Stimulated activated CD4-positive, alpha-beta T cell treated with anti-CD3 and anti-CD28 coated beads, TNF-alpha, amount 100 ng/mL, for 4 hours (primary cell): ENCODE measurements around the gene SLC22A16.
"Not testable (repeated sequence)": the region's sequence is repeated elsewhere in the genome, so short reads cannot be mapped to it uniquely, and the experiment has no call there.

ENCODE experiments used
- DNase-seq, 3 experiments: peaks; one replicate each; pipeline ENCODE4 v3.0.0-alpha.2; 2020; ENCODE audit warnings: low read depth in 3 of 3

The SLC22A16 gene, protein sequence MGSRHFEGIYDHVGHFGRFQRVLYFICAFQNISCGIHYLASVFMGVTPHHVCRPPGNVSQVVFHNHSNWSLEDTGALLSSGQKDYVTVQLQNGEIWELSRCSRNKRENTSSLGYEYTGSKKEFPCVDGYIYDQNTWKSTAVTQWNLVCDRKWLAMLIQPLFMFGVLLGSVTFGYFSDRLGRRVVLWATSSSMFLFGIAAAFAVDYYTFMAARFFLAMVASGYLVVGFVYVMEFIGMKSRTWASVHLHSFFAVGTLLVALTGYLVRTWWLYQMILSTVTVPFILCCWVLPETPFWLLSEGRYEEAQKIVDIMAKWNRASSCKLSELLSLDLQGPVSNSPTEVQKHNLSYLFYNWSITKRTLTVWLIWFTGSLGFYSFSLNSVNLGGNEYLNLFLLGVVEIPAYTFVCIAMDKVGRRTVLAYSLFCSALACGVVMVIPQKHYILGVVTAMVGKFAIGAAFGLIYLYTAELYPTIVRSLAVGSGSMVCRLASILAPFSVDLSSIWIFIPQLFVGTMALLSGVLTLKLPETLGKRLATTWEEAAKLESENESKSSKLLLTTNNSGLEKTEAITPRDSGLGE

DNA sequence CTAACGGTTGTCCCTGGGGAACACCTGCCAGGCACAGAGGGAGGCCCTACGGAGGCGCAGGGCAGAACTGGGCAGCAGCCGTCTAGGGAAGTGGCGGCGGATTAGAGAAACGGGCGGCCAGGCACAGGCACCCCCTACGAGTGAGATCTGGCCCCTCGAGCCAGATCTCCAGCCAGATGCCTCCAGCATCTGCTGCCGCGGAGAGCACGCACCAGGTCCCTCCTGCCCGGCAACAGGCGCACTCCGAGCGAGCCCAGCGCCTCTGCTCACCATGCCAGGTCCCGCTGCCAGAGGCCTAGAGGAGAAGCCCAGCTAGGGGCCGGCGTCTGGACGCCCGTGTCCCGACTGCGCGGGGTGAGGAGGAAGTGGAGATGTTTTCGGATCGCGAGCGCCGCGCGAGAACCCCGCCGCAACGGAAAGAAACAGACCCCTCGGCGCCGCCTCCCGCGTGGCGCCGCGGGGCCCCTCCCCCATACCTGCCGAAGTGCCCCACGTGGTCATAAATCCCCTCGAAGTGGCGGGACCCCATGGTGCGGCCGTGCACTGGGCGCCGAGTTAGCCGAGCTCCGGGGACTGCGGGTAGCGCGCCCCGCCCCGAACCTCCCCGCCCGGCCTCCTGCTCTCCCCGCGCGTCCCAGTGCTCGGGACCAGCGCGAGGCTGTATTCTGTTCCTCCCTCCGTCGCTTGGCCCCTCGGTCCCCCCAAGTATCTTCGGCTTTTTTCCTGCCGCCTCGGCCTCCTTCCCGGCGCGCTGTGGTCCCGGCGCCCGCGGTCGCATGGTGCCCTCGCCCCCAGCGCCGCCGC lies at the start of gene SLC22A16:
TSS of gene SLC22A16 (minus strand) at position 568 of the 804 bp plus-strand sequence. CDS start at position 529, 39 bp downstream.
- DNase-seq, result no peak

DNA sequence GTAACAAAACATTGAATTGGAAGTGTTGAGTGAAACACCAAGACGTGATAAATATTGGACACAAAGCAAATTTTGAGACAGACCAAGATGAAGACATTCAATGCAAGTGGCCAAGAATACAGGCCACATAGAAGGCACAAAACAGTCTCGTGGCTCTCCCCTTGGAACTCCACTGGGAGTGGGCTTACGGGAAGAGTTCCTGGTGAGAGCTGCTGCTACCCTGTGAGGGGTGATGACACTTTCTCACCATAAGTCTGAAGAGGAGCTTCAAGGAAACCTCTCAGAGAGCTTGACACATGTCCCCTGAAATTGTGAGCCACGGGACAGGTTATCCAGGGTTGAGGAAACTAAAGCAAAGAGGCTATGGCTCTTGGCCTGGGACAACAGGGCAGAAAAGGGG lies 48.6 kb upstream of the SLC22A16 start:
- no peak for DNase-seq

- DNase-seq, result no peak
These were observed 47.9 kb upstream of the SLC22A16 start for GRCh38 chr6:110524305-110524704.

DNA sequence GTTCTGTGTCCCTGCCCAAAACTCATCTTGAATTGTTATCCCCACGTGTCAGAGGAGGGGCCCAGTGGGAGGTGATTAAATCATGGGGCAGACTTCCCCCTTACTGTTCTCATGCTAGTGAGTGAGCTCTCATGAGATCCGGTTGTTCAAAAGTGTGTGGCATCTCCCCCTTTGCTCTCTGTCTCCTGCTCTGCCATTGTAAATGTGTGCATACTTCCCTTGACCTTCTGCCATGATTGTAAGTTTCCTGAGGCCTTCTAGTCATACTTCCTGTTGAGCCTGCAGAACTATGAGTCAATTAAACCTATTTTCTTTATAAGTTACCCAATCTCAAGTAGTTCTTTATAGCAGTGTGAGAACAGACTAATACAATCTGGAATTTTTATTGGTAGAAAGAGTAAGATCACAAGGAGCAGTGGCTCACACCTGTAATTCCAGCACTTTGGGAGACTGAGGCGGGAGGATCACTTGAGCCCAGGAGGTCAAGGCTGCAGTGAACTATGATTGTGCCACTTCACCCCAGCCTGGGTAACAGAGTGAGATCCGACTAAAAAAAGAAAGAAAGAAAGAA lies 47.1 kb upstream of the SLC22A16 start:
- no peak for DNase-seq

DNA sequence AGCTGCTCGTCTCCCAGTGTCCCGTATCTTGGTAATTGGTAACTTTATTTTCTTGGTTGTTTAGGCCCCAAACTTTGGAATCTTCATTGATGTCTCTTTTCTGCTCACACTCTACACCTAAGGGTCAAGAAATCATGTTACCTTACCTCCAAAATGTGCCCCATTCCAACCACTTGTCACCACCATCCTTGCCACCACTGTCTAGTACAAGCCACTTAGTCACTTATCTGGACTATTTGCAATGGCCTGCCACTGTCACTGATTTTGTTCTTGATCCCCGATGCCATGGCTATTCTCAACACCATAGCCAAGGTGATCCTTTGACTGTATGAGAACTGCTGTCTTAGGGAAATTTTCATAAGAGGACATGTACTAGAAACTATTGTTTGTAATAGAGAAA lies 46.0 kb upstream of the SLC22A16 start:
- no peak for DNase-seq

DNA sequence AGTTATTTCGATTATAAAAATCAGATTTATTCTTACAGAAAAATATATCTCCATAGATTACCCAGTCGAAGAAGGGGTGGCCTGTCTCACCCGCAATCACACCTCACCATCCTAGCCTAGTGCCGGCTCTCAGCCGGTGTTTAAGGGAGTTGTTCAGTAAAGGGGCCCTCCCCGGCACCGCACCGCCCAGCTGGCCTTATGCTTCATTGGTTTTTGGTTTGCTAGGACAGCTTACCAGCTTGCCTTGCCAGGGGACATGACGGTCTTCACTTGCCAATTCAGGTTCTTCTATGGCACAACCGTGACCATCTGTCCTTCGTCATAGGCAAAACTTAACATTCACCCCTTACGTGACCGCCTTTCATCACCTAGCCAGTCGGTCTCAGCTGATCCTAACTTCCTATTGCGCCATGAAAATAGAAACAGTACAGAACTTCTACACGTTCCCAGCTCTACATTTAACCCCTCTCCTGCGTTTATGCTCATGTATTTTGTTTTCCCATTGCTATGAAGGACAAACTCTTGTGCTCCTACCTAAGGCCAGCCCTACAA lies 44.7 kb upstream of the SLC22A16 start:
- DNase-seq, result no peak

DNA sequence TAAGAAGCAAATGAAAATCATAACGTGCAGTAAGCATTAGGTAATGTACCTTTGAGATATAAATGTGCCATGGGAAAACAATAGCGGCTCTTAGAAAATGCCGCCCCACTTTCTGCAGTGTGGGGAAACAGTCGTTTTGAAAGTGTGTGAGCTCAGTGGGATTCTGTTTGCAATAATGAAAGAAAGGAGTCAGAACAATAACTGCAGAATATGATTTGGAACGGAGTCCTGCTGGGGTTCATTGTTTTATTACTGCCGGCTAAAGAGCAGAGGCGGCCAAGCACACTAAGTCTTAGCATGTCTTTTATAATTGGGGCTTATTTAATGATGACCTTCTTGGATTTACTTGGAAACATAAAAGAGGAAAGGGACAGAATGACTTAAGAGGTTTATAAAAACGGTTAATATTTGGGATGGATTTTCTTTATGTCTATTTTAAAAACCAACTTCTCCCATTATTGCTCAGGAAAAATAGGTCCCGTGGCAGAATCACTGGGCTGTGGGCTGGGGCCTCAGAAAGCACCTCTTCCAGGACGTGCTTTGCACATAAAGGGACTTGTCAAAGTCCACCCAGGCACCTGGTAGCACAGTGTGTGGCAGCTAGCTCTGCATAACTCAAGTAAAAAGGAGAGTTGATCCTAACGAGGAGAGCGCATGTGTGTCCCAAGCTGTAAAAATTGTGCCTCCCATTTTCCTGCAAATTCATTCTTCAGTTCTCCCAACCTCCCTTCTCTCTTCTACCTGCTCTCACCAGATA lies 44.0 kb upstream of the SLC22A16 start:
- DNase-seq, result no peak

DNA sequence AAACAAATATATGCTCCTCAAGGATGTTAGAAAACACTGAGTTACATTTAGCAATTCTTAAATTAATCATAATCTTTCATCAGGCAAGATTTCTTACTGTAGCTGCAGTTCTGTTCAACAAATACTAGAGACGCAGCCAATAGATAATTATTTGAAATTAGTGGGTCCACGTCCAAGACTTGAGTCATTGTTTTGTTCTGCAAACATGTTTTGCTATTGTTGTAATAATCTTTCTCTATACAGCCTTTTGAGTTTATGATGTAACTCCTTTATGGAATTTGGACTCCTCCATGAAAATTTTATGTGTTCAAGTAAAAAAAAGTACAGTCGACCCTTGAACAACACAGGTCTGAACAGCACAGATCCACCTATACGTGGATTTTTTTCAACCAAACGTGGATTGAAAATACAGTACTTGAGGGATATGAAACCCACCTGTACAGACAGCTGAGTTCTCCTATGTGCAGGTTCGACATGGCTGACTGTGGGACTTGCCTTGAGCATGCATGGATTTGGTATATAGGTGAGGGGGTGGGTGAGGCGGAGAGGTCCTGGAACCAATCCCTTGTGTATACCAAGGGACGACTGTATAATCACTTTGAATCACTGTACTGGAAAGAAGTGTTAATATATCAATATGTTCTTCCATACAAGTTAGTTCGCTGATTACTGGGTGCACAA lies 41.3 kb upstream of the SLC22A16 start:
- no peak for DNase-seq

GRCh38 chr6:110517034-110517433 lies 40.6 kb upstream of the SLC22A16 start:
- DNase-seq, result no peak

DNA sequence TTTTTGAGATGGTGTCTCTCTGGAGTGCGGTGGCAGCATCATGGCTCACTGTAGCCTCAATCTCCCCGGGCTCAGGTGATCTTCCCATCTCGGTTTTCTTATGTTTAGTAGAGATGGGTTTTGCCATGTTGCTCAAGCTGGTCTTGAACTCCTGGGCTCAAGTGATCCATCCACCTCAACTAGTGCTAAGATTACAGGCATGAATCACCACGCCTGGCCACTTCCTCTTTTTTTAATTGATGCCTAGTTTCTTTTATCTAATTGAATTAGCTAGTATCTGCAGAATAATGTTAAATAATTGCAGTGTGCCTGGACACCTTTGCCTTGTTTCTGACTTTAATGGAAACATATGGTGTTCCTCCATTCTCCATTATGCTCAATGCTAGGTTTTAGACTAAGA lies 38.4 kb upstream of the SLC22A16 start:
- no peak for DNase-seq

DNA sequence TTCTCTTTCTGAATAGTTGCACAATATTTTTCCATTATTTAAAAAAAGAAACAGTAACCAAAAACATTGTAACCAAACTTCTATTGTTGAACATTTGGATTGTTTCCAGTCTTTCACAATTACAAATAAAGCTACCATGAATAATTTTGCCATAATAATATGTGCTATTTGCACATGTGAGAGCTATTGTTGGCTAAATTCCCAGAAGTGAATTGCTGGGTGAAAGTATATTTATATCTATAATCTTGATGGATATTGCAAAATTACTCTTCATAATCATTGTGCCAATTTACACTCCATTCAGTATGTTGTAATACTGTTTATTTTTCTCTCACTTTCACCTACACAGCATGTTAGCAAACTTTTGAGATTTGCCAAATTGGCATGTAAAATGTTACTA lies 36.6 kb upstream of the SLC22A16 start:
- no peak for DNase-seq

DNA sequence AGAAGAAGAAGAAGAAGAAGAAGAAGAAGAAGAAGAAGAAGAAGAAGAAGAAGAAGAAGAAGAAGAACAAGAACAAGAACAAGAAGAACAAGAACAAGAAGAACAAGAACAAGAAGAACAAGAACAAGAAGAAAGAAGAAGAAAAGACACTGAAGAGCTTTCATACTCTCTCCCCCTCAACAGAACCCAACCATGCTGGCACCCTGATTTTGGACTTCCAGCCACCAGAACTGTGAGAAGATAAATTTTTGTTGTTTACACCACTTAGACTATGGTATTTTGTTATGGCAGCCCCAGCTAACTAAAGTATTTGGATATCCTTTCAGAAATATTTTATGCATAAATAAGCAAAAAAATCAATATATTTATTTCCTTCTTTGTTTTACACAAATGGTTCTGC lies 36.1 kb upstream of the SLC22A16 start:
- not testable (repeated sequence) for DNase-seq

- DNase-seq, result no peak
These were observed 35.0 kb upstream of the SLC22A16 start for GRCh38 chr6:110511401-110511800.

- DNase-seq, result no peak
These were observed 33.3 kb upstream of the SLC22A16 start for GRCh38 chr6:110509617-110510241.

- not testable (repeated sequence) for DNase-seq
These were observed 28.5 kb upstream of the SLC22A16 start for GRCh38 chr6:110504891-110505290.

GRCh38 chr6:110495949-110496348 lies 19.5 kb upstream of the SLC22A16 start:
- DNase-seq, result no peak

DNA sequence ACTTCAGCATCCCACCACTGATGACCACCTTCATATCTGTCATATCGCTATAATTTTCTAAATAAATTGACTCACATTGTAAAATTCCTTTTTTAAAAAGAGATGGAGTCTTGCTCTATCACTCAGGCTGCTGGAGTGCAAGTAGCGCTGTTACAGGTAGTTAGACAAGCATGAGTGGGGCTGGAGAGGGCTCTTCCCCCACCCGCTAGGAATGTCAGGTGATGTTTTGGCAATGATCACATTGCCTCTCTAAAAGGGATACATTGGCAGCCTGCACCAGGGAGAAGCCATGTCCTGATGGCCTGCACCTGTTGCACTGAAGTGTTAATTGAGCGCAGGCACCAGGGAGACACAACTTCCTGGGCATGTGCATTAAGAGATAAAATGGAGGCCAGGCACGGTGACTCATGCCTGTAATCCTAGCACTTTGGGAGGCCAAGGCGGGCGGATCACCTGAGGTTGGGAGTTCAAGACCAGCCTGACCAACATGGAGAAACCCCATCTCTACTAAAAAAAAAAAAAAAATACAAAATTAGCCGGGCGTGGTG lies 16.9 kb upstream of the SLC22A16 start:
- DNase-seq, result no peak

GRCh38 chr6:110492584-110492983 lies 16.2 kb upstream of the SLC22A16 start:
- no peak for DNase-seq

DNA sequence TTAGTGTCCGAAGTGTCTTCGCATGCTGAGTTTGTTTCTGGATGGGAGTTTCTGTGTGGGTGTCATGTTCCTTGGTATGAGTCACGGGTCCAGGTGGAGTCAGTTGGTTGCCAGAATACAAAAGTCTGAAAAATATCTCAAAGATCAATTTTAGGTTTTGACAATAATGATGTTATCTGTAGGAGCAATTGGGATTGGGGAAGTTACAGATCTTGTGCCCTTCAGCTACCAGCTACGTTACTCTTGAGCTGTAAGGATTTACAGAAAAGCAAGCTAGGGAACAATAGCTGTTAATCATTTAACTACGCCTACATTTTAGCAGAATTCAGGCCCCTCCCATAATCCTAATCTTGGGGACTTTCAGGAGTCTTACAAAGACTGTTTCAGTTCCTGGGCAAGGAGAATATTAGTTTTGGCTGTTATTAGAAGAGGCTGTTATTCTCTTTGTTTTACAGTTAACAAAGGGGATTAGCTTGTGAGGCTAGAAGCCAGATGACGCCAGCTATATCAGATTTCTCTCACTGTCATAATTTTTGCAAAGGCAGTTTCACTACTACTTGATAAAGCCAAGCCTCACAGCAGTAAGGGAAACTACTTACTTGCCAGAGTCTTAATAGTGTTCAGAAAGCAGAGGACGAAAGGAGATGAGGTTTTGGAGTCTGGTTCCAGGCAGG lies 15.4 kb upstream of the SLC22A16 start:
- DNase-seq, result no peak
